HG03045 (cell line): ENCODE measurements around the gene SLFN14.
"Not testable (repeated sequence)": the region's sequence is repeated elsewhere in the genome, so short reads cannot be mapped to it uniquely, and the experiment has no call there.

Experiments used
- ATAC-seq: cut with Tn5 transposase; IDR thresholded peaks from one replicate; pipeline ENCODE4 v1.9.1; 2021; ENCODE audit warnings: mild to moderate bottlenecking, moderate library complexity; ENCODE audit not compliant: unreplicated experiment

SLFN14 gene

DNA sequence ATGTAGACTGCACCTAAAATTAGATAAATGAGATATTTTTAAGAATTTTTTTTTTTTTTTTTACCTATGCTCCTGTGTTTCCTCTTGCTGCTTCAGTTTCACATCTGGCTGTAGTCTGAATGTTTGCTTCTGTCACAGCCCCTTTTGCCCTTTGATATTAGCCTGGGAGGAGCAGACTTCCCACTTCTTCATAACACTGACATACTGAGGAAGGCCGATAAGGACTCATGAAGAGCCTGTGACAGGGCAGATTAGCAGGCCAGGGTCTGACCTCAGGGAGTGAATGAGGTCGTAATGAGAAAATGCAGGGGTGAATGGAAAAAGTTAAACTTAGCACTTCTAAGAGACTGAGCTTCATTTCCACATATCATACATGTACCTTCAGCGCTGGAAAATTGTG lies at the start of gene SLFN14:
Gene SLFN14 (minus strand): TSS at position 117 of the 400 bp plus-strand sequence. CDS start 2,757 bp downstream, outside the sequence.
- no peak for ATAC-seq

DNA sequence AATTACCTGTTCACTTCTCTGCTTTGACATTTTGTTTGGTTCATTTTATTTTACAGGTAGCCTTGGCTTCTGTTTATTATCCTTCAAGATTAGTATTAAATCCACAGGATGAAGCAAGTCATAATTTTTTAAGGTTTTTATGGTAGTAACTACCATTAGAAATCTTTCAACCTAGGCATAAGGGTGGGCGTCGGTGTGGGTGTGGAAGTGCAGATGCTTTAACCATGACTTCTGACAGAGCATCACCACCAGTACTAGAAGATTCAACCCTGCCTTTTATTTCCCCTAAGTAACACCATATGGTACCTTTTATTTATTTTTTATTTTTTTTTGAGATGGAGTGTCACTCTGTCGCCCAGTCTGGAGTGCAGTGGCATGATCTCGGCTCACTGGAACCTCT lies 49.2 kb upstream of the SLFN14 start:
- no peak for ATAC-seq

DNA sequence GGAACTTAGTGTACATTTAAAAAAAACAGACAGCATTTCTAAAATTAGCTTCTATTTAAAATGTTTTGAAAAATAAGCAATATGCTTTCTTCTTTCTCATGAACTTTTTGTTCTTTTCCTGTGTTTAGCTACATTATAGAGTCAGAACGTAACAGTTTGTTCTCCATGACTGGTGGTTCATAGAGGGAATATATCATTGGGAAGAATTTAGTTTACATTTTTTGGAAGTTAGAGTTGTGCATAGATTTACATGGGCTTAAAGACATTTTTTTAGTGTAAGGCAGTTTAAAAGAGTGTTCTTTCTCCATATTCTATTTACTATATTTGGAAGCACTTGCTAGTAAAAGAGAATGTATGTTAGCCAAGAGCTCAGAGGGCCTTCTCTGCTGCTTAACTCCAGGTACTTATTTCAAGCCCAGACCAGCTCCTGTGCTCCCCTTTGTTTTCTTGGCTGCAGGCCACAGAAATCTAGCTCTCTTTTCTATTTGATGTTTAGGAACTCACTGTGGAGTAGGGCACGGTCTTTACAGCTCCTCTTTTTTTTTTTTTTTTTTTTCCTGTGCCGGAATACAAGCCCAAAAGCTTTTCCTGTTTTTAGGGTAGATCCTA lies 46.7 kb upstream of the SLFN14 start:
- no peak for ATAC-seq

DNA sequence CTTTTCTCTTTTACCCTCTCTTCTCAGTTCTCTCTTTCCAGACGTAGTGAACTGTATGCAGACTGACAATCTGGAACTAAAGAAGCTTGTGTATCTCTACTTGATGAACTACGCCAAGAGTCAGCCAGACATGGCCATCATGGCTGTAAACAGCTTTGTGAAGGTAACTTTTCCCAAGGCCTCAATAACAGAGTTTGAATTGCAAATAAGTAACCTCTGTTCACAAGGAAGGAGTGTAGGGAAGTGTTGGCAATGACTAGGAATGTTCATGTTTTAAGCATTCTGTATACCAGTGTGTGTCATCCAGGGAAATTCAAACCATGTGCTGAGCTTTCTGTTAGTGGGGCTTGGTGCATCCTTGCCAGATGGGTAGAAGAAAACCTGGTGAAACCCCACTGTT lies 45.1 kb upstream of the SLFN14 start:
- ATAC-seq, result no peak

DNA sequence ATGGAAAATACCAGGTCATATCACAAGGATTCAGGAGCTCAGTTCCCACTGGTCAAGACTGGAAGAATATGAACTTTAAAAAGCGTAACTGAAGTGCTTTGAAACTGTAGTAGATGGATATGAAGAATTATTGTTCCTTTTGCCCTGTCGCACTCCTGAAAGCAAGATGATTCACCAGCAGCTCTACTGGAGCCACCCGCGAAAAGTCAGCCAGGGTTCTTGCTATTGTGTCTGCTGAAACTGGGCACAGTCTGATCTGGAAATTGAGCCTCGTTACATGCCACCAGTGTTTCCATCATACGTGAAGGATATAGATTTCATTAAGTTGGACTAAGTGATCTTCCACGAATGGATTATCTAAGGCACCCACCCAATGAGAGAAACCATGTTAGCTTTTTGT lies 43.1 kb upstream of the SLFN14 start:
- no peak for ATAC-seq

DNA sequence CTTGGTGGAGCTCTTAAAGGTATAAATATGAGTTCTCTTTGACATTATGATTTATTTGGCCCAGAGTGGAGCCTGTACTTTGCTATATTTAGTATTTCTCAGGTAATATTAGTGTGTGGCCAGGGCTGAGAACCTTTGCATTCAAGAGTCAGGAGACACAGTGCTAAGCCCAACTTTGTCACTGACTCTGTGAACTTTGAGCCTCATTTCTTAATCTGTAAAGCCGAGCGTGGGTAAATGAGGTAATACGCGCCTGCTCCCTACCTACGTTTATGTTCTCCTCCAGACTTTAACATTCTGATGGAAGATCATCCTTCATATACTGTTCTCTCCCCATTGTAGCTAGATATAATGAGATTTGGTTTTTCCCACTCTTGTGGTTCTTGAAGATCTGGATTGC lies 37.0 kb upstream of the SLFN14 start:
- no peak for ATAC-seq

DNA sequence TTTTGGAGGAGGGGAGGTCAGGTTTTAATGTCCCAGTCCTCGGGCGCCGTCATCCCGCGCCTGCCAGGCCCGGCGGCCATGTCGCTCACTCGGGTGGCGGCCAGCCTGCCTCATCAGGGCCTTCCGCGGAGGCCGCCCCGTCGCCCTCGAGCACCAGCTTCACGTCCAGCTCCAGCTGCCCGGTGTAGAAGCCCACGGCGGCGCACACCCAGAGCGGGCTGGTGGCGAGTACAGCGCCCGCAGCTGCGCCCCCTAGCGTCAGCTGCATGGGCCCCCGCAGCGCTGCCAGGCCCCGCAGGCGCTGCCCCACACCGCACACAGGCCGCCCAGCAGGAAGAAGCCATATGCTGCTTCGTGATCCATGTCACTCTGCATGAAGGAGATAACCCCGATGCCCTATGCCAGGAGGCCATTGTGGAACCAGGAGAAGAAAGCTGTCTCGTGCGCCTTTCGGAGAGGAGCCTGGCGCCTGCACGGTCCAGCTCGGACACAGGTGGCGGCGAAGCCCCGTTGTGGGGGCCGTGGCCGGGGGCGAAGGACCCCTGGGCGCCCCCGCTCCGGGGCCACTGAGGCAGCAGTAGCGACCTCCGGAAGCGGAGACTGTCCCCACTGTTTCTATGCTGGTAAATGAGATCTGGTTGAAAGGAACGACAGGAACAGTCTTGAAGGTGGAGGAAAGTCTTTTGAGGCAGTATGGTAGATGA lies 36.1 kb upstream of the SLFN14 start:
- ATAC-seq, result no peak

DNA sequence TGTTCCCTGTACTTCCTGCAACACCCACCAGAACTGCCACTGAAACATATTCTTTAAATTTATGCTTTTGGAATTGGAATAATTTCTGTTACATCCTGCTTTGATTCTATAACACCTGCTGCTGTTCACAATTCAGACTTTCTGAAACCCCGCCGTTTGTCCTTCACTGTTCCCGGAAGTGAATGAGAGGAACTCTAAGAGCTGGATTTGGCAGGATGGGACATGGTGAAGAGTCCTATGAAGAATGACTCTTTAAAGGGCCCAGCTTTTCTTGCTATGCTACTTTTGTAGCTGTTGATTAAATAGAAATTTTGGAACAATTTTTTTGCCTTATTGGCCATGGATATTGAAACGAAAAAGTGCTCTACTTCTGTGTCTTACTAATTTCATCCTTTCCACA lies 35.5 kb upstream of the SLFN14 start:
- ATAC-seq, result no peak

DNA sequence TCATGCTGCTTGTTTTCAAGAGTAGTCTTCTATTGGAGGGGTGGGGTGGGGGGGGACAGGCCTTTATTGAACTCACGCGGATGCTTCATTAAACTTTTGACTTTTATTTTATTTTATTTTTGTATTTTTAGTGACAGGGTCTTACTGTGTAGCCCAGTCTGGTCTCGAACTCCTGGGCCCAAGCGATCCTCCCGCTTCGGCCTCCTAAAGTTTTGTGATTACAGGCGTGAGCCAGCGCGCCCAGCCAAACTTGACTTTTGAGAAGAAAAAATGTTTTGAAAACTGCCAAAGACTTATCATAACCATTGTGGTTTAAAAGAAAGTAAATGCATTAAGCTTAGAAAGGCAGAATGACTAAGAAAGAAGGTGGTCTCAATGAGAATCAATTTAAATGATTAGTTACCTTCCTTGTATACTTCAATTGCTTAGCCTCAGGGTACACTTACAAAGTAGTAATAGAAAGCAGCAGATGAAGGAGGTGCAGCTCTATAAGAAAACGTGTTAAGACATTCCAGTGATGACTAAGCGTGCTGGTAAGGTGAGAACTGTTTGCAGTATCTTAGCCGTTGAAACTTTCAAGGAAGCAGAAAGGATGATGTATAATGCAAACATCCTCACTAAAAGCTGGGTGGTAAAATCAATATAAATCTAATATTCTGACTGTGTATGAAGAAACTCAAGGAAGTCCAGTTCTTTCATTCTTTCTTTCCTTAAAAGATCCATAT lies 27.7 kb upstream of the SLFN14 start:
- no peak for ATAC-seq

DNA sequence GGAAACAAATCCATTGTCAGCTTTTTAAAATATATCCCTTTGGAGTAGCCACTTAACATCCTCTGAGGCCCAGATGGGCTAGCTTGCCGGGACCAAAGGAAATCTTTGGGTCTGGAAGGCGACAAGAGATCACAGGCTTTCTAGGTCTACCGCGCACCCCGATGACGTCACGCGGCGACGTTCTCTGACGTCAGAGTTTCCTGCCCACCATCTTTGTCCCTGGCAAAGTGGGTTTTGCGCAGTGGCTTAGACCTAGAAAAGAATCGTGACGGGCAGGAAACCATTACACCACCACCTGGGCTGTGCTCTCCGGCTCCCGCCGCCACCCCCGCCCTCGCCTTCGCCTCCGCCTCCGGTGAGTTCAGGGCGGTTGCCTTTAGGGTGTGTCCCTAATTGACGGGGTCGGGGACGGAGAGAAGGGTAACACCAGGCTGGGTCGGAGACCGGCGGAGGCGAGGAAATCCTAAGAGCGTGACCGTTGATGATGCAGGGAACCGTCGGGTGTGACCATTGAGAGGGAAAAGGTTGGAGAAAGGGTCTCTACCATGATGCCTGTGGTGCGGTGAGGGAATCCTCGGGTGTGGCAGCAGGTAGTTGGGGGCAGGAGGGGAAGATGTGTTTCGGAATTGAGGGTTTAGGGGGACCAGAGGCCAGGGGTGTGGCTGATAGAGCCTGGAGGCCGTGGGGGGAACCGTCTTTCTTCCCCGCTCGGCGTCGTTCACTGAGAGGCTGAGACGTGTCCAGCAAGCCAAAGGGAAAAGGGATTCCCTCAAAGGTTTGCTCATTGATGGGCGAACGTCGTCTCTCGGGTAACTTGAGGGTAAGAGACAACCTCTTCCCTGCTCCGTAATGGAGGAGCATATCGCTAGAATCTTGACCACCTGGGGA lies 26.7 kb upstream of the SLFN14 start, which contains the start of gene AP2B1:
Gene AP2B1 (plus strand): TSS at position 249 of the 888 bp plus-strand sequence. CDS start 6,709 bp downstream, outside the sequence.
- peak; percentile 81 for ATAC-seq

DNA sequence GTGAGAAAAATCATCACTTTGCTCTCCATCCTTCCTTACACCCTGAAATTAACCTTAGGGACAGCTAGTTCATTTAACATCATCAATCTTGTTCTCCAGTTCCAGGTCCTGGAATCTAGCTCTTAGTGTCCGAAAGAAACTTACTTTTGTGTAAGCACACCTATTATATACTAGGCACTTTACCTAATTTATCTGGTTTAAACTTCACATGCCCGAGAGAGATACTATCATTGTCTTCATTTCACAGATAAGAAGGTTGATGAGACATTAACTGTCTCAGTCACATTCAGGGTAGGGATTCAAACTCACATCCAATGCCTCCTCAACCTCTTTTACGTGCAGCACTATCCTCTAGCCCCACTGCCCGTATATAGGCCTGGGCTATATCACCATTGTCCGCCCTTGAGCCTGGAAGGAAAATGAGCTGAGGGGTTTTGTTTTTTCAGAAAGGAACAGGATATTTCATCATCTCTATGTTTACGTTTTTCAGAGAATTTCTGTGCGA lies 26.0 kb upstream of the SLFN14 start:
- ATAC-seq, result peak; percentile 13

DNA sequence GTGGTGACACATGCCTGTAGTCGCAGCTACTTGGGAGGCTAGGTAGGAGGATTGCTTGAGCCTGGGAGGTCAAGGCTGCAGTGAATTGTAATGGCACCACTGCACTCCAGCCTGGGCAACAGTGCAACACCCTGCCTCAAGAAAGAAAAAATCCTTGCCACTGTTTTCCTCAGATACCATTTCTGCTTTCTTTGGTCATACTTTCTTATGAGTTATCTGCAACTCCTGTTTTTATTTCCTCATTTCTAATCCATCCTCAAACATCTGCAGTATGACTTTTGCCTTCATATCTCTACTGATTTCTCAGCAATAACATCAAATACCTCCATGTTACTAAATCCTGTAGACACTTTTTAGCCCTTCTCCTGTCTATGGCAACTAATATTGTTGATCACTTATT lies 23.4 kb upstream of the SLFN14 start:
- no peak for ATAC-seq

DNA sequence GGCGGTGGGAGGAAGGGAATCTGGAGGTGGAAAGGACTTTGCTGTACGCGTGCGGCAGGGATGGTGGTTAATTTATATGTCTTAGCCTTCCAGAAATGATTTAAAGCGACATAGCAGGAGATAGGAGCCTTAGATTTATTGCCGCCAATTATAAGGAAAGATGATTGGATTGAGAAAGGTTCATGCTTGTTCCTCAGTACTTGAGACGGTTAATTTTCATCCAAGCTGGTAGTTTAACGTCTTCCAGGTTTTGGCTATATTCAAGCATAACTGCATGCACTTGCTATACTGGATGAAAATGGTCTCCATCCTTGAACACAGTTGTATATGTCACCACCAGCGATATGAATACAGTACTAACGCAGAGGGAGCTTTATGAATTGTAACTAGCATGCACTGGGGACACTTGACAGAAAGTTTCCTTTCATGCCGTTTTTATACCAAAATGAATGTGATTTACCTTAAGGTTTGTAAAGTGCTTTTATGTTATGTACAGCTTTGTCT lies 18.4 kb upstream of the SLFN14 start:
- no peak for ATAC-seq

DNA sequence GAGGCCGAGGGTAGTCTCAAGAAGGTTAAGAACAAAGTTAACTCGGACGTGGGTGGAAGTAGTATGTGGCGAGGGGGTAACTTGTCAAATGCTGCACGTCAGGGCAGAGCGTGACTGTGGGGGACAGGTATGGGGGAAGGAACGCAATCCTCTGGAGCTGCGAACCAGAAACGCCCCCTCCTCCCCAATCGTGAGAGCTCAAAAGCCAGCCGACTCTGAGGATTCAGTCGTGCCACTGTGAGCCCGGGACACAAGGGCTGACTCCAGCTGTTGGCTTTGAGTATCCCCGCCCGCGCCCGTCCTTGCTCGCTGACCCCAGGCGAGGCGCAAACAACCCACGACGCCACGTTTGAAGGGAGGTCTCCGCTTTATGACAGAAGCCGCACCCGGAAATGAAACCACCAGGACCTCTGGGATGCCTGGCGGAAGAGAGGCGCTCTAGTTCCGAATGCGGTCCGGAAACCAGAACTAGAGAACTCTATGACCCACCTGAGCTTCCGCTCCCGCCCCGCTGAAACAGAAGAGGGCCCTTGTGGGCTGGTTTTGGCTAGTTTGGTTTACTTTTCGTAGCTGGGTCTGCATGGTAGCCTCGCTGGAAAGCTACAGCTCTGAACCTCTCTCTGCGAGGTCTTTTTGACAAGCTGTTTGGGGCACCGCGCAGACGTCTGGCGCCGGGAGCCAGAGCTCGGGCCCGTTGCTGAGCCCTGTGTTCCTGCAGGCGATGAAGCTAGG lies 17.7 kb upstream of the SLFN14 start, which contains the start of gene PEX12:
Gene PEX12 (minus strand): TSS at position 375 of the 732 bp plus-strand sequence. CDS start 550 bp downstream, outside the sequence.
- ATAC-seq, result peak; percentile 87

DNA sequence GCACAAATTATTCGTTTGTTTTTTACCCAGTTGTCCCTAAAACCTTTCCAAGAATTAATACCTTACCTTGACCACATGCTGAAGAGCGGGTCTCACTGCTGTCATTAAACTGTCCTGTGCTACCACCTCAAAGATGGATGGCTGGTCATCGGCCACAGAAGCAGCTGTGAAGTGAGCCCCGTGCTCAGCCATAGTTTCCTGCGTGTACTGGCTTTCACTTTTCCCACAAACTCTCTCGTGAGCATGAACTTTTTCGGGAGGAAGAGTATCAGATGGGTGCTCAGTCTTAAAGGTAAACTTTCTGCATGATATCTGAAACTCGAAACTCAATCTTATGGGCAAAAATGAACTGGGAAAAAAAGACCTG lies 17.2 kb upstream of the SLFN14 start:
- ATAC-seq, result no peak

DNA sequence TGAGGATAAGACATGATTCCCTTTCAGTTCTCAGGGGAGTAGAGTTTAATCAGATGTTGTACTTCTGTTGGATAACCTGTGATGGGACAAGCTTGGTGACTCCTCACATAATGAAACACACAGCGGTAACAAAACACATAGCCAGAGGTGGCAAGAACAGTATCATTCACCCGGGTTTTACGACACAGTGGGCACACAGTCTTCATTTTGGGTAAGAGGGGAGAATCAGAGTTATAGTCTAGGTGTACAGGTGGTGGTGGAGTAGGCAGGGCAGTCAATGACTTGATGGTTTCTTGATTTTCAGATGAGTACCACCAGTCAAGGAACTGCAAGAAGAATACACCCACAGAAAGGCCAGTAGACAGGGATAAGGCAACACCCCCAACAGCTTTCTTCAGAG lies 15.1 kb upstream of the SLFN14 start:
- no peak for ATAC-seq

DNA sequence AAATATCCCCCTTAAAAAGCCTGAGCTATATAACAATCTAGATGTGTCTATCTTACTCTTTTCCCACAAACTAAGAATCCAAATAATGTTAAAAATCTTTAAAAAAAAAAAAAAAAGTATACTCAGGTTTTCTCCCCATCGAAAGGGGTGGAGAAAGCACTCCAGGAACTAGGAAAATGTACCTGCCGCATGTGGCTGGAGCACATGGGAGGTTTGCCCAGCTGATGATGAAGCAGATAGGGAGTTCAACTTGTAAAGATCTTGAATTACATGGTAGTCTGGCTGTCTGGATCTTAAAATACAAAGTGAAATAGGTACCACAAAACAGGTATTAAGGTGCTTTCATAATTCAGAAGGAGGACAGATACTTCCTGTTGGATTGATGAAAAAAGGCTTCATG lies 8.8 kb upstream of the SLFN14 start:
- ATAC-seq, result no peak

DNA sequence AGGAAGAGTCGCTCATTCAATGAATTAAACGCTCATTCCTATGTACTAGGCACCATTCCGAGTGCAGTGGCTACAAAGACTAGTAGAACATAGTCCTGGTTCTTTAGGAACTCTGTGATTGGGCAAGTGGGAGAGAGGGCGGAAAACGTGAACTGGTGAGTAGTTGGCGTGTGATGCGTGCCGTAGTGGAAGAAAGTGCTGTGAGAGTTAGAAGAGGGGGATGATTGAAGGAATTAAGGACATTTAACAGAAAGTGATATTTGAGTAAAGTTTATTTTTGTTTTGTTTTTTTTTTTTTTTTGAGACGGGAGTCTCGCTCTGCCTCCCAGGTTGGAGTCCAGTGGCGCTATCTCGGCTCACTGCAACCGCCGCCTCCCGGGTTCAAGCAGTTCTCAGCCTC lies 7.9 kb upstream of the SLFN14 start:
- ATAC-seq, result no peak

DNA sequence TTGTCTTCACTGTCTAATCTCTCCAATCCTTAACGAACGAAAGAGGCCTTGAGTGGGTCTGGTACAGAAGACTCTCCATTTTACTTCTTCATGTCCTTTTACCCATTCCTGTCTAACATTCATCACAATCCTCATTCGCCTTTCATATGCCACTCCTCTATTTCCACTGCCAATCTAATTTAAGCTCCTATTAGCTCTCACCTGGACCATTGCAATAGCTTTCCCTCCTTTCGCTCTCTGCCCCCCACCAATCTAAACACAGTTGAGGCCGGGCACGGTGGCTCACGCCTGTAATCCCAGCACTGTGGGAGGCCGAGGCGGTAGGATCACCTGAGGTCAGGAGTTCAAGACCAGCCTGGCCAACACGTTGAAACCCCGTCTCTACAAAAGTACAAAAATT lies 6.3 kb upstream of the SLFN14 start:
- ATAC-seq, result no peak

DNA sequence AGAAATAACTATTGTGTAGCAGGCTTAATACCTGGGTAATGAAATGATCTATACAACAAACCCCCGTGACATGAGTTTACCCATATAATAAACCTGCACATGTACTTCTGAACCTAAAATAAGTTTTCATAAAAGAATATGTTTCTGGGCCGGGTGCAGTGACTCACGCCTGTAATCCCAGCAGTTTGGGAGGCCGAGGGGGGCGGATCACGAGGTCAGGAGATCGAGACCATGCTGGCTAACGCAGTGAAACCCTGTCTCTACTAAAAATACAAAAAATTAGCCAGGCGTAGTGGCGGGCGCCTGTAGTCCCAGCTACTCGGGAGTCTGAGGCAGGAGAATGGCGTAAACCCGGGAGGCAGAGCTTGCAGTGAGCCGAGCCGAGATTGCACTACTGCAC lies 2.6 kb upstream of the SLFN14 start:
- not testable (repeated sequence) for ATAC-seq
